Neural cell (in vitro differentiated cells): ENCODE measurements around the gene KRT80. TPM values are rescaled to one million over a fixed set of nuclear protein-coding genes. Genes with fewer than 3 reads are reported as not detected.

Experiments used
- H2AFZ ChIP-seq: fragments of 200-600, 300-800 bp; sonication (generic), shearing (Covaris generic); 2 replicates; pipeline ENCODE4 v1.6.0; 2014; ENCODE audit warnings: low read depth, mild to moderate bottlenecking, antibody characterized with exemption, low read length, moderate library complexity
- H3F3A ChIP-seq: fragments of 200-600 bp; shearing (Covaris generic); 2 replicates; pipeline ENCODE4 v1.6.1; 2016; ENCODE audit warnings: mild to moderate bottlenecking, moderate library complexity, mixed read lengths, antibody characterized with exemption, low read length; ENCODE audit not compliant: insufficient read depth, poor library complexity, severe bottlenecking
- H3K27ac ChIP-seq: fragments of 200-600, 300-800 bp; sonication (generic), shearing (Covaris generic); 2 replicates; pipeline ENCODE4 v1.5.1; 2014; ENCODE audit warnings: mild to moderate bottlenecking, low read length, moderate library complexity
- H3K27me3 ChIP-seq: fragments of 300-800, 200-600 bp; sonication (generic), shearing (Covaris generic); 2 replicates; pipeline ENCODE4 v1.6.0; 2014; ENCODE audit warnings: mild to moderate bottlenecking, low read depth, low read length, moderate library complexity; ENCODE audit not compliant: insufficient read depth
- H3K36me3 ChIP-seq: fragments of 300-800, 200-600 bp; sonication (generic), shearing (Covaris generic); 2 replicates; pipeline ENCODE4 v1.5.1; 2014; ENCODE audit warnings: mild to moderate bottlenecking, antibody characterized with exemption, low read length, moderate library complexity; ENCODE audit not compliant: insufficient read depth
- H3K4me2 ChIP-seq: fragments of 300-800, 200-600 bp; sonication (generic), shearing (Covaris generic); 2 replicates; pipeline ENCODE4 v1.6.0; 2014; ENCODE audit warnings: mild to moderate bottlenecking, low read length
- H3K4me3 ChIP-seq: fragments of 300-800, 200-600 bp; sonication (generic), shearing (Covaris generic); 2 replicates; pipeline ENCODE4 v1.5.1; 2014; ENCODE audit warnings: mild to moderate bottlenecking, low read length, moderate library complexity
- H3K79me2 ChIP-seq: fragments of 200-600 bp; shearing (Covaris generic); replicated peaks from 2 replicates; pipeline ENCODE4 v1.6.0; 2014; ENCODE audit warnings: mild to moderate bottlenecking, low read length, moderate library complexity; ENCODE audit not compliant: insufficient read depth
- H3K9ac ChIP-seq: fragments of 300-800, 200-600 bp; sonication (generic), shearing (Covaris generic); 2 replicates; pipeline ENCODE4 v1.6.1; 2016; ENCODE audit warnings: mild to moderate bottlenecking, low read length, mixed read lengths
- H3K9me2 ChIP-seq: fragments of 200-600 bp; shearing (Covaris generic); 2 replicates; pipeline ENCODE4 v1.6.1; 2016; ENCODE audit warnings: mild to moderate bottlenecking, low read length, mixed read lengths; ENCODE audit not compliant: insufficient read depth
- H3K9me3 ChIP-seq: fragments of 200-600, 300-800 bp; sonication (generic), shearing (Covaris generic); 2 replicates; pipeline ENCODE4 v1.6.1; 2016; ENCODE audit warnings: mild to moderate bottlenecking, mixed run types, low read length, moderate library complexity, mixed read lengths
- H4K20me1 ChIP-seq: fragments of 200-600 bp; shearing (Covaris generic); 2 replicates; pipeline ENCODE4 v1.6.1; 2016; ENCODE audit warnings: mild to moderate bottlenecking, mixed run types; ENCODE audit not compliant: insufficient read depth
- CTCF ChIP-seq: fragments of 450-650 bp; IDR thresholded peaks from 2 replicates; pipeline ENCODE4 v1.5.1; 2014; ENCODE audit warnings: antibody characterized with exemption, mild to moderate bottlenecking, moderate library complexity; ENCODE audit not compliant: poor library complexity, severe bottlenecking
- EP300 ChIP-seq: fragments of 450-650 bp; conservative IDR thresholded peaks from 2 replicates; pipeline ENCODE4 v1.6.1; 2014; ENCODE audit warnings: antibody characterized with exemption, mild to moderate bottlenecking, moderate library complexity; ENCODE audit not compliant: poor library complexity, severe bottlenecking
- EZH2 ChIP-seq: fragments of 200-600, 300-800 bp; shearing (Covaris generic), sonication (generic); IDR thresholded peaks from 2 replicates; pipeline ENCODE4 v1.6.1; 2014; ENCODE audit warnings: antibody characterized with exemption, low read length, borderline replicate concordance, mild to moderate bottlenecking; ENCODE audit not compliant: insufficient read depth, poor library complexity, severe bottlenecking
- MXI1 ChIP-seq: fragments of 450-650 bp; conservative IDR thresholded peaks from 2 replicates; pipeline ENCODE4 v1.6.1; 2014; ENCODE audit warnings: antibody characterized with exemption, mild to moderate bottlenecking; ENCODE audit not compliant: poor library complexity, severe bottlenecking
- POLR2AphosphoS5 ChIP-seq: IDR thresholded peaks from 2 replicates; pipeline ENCODE4 v1.6.1; 2012
- RAD21 ChIP-seq: fragments of 450-650 bp; conservative IDR thresholded peaks from 2 replicates; pipeline ENCODE4 v1.6.1; 2014; ENCODE audit warnings: antibody characterized with exemption, mild to moderate bottlenecking, moderate library complexity
- SMC3 ChIP-seq: fragments of 450-650 bp; conservative IDR thresholded peaks from 2 replicates; pipeline ENCODE4 v1.6.1; 2014; ENCODE audit warnings: antibody characterized with exemption, mild to moderate bottlenecking, moderate library complexity; ENCODE audit not compliant: poor library complexity
- TAF1 ChIP-seq: IDR thresholded peaks from 2 replicates; pipeline ENCODE4 v1.6.1; 2012; ENCODE audit warnings: low read depth
- polyA plus RNA-seq: library from polyadenylated mRNA; depleted of rRNA; stranded (reverse); fragments of >200 nt; gene quantifications from 2 replicates; pipeline ENCODE4 v1.2.3, GENCODE V29; 2014
- TF ChIP-seq, protein P1 (sequence below): IDR thresholded peaks from 2 replicates; pipeline ENCODE4 v1.6.1; 2012; ENCODE audit warnings: borderline replicate concordance

Gene KRT80
- polyA plus RNA-seq, 1 donor from 2014 or later = not detected

GRCh38 chr12:52168019-52168717 is 23.6 kb downstream of the KRT80 start:
- H4K20me1 ChIP-seq = no peaks in the 10 kb centered on the region

DNA sequence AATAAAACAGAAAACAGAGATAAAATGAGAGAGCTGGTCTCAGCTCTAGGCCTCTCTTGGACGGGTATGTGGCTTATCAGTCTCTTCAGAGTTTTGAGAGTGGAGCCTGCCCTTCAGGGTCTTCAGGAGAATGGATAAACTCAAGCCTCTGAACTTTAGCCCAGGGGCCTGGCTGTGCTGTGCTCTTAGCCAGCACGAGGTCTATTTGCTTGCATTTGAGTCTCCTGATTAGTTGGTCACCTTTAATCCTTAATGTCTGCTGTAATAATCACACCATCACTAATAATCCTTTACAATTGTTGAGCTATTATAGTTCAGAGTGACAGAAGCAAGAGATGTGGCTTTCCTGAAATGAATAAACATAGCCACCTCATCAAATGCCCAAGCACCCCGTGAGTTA is 24.3 kb downstream of the KRT80 start:
- no peak overlapping the region for H2AFZ ChIP-seq
- no peaks in the 10 kb centered on the region for H4K20me1 ChIP-seq
- no peak overlapping the region for H3K27ac ChIP-seq
- H3K4me2 ChIP-seq = no peak overlapping the region
- H3K9me2 ChIP-seq = no peaks in the 10 kb centered on the region
- no peaks in the 10 kb centered on the region for H3K79me2 ChIP-seq
- no peaks in the 10 kb centered on the region for H3F3A ChIP-seq
- no peaks in the 10 kb centered on the region for H3K36me3 ChIP-seq
- no peak overlapping the region for H3K4me3 ChIP-seq
- H3K9ac ChIP-seq = no peak overlapping the region
- H3K27me3 ChIP-seq = no peaks in the 10 kb centered on the region
- no peaks in the 10 kb centered on the region for H3K9me3 ChIP-seq
- TF ChIP-seq POLR2AphosphoS5 (no peak), EP300 (no peak), EZH2 (no peak), CTCF (no peak), MXI1 (no peak), SMC3 (no peak), RAD21 (no peak)
- TF ChIP-seq, protein P1, sequence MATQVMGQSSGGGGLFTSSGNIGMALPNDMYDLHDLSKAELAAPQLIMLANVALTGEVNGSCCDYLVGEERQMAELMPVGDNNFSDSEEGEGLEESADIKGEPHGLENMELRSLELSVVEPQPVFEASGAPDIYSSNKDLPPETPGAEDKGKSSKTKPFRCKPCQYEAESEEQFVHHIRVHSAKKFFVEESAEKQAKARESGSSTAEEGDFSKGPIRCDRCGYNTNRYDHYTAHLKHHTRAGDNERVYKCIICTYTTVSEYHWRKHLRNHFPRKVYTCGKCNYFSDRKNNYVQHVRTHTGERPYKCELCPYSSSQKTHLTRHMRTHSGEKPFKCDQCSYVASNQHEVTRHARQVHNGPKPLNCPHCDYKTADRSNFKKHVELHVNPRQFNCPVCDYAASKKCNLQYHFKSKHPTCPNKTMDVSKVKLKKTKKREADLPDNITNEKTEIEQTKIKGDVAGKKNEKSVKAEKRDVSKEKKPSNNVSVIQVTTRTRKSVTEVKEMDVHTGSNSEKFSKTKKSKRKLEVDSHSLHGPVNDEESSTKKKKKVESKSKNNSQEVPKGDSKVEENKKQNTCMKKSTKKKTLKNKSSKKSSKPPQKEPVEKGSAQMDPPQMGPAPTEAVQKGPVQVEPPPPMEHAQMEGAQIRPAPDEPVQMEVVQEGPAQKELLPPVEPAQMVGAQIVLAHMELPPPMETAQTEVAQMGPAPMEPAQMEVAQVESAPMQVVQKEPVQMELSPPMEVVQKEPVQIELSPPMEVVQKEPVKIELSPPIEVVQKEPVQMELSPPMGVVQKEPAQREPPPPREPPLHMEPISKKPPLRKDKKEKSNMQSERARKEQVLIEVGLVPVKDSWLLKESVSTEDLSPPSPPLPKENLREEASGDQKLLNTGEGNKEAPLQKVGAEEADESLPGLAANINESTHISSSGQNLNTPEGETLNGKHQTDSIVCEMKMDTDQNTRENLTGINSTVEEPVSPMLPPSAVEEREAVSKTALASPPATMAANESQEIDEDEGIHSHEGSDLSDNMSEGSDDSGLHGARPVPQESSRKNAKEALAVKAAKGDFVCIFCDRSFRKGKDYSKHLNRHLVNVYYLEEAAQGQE = no peak

More at GRCh38 chr12:52168019-52168717, 23.6 kb downstream of the KRT80 start:
- Histone ChIP-seq H3K27me3 (no peaks in the 10 kb centered on the region), H3K4me2 (no peak overlapping the region), H2AFZ (no peak overlapping the region), H3K27ac (no peak overlapping the region), H3K36me3 (no peaks in the 10 kb centered on the region), H3K79me2 (no peaks in the 10 kb centered on the region), H3K9me2 (no peaks in the 10 kb centered on the region), H3K4me3 (no peak overlapping the region), H3K9me3 (no peaks in the 10 kb centered on the region), H3K9ac (no peak overlapping the region), H3F3A (no peaks in the 10 kb centered on the region)
- no peak for TF ChIP-seq SMC3
- TF ChIP-seq POLR2AphosphoS5 = no peak
- TF ChIP-seq EZH2 = no peak
- TF ChIP-seq, protein P1 = no peak
- TF ChIP-seq CTCF = no peak
- TF ChIP-seq TAF1 = no peak
- TF ChIP-seq EP300 = no peak
- TF ChIP-seq RAD21 = no peak
